ENCODE data around the gene NDUFS6. TPM values are rescaled to one million over a fixed set of nuclear protein-coding genes. Genes with fewer than 3 reads are reported as not detected.

The NDUFS6 gene
- total and polyA plus RNA-seq, 2 of the 8 experiments (the other 6 are each of a cell fraction or from before 2014, with no cell fraction given), result 72.7 to 191 TPM

- TF ChIP-seq CHD1 (IDR thresholded peaks at IDR 0.05; ENCODE audit: low read depth, low read length) (no peak), POLR2A (IDR thresholded peaks at IDR 0.05; ENCODE audit: control extremely low read depth in 1 of 2, low read depth in 2 of 2, low read length in 2 of 2) (no peak)
Observed at GRCh38 chr5:1760231-1760630, 41.0 kb upstream of the NDUFS6 start (continued).
